Measurements from ENCODE around the gene APMAP. TPM values are rescaled to one million over a fixed set of nuclear protein-coding genes. Genes with fewer than 3 reads are reported as not detected.

The APMAP gene
- polyA plus RNA-seq, 1 donor = 46.8 TPM

GRCh38 chr20:24979036-24979960 is 13.3 kb downstream of the APMAP start:
- H3K4me3 ChIP-seq (ENCODE audit: low read length) = no peak overlapping the region
- no peaks in the 10 kb centered on the region for H3K27me3 ChIP-seq (ENCODE audit: control insufficient read depth, insufficient read depth, low read length)
- no peak overlapping the region for H3K27ac ChIP-seq (ENCODE audit: low read length)
- peaks cover 55% of the 10 kb centered on the region for H3K36me3 ChIP-seq (ENCODE audit: control insufficient read depth, insufficient read depth, low read length)
- no CpG with 5 or more reads among the region's 15 CpGs for WGBS (ENCODE audit: insufficient coverage, low lambda C conversion rate)
- no peak for DNase-seq
- H3K4me1 ChIP-seq (ENCODE audit: control insufficient read depth, insufficient read depth, low read length) = no peaks in the 10 kb centered on the region
- peaks cover 15% of the 10 kb centered on the region for H3K9me3 ChIP-seq (ENCODE audit: control insufficient read depth, low read depth, low read length)

GRCh38 chr20:24978513-24978912 is 14.0 kb downstream of the APMAP start:
- WGBS (ENCODE audit: insufficient coverage, low lambda C conversion rate) = no CpG with 5 or more reads among the region's 8 CpGs
- peaks cover 58% of the 10 kb centered on the region for H3K36me3 ChIP-seq (ENCODE audit: control insufficient read depth, insufficient read depth, low read length)
- no peak for DNase-seq
- H3K4me3 ChIP-seq (ENCODE audit: low read length) = no peak overlapping the region
- peaks cover 15% of the 10 kb centered on the region for H3K9me3 ChIP-seq (ENCODE audit: control insufficient read depth, low read depth, low read length)
- H3K4me1 ChIP-seq (ENCODE audit: control insufficient read depth, insufficient read depth, low read length) = no peaks in the 10 kb centered on the region
- no peaks in the 10 kb centered on the region for H3K27me3 ChIP-seq (ENCODE audit: control insufficient read depth, insufficient read depth, low read length)
- no peak overlapping the region for H3K27ac ChIP-seq (ENCODE audit: low read length)

GRCh38 chr20:24977797-24978196 is 14.8 kb downstream of the APMAP start:
- DNase-seq = no peak
- H3K36me3 ChIP-seq (ENCODE audit: control insufficient read depth, insufficient read depth, low read length) = peaks cover 59% of the 10 kb centered on the region
- no peak overlapping the region for H3K27ac ChIP-seq (ENCODE audit: low read length)
- H3K4me1 ChIP-seq (ENCODE audit: control insufficient read depth, insufficient read depth, low read length) = no peaks in the 10 kb centered on the region
- H3K27me3 ChIP-seq (ENCODE audit: control insufficient read depth, insufficient read depth, low read length) = no peaks in the 10 kb centered on the region
- peaks cover 15% of the 10 kb centered on the region for H3K9me3 ChIP-seq (ENCODE audit: control insufficient read depth, low read depth, low read length)
- no CpG with 5 or more reads among the region's 3 CpGs for WGBS (ENCODE audit: insufficient coverage, low lambda C conversion rate)
- no peak overlapping the region for H3K4me3 ChIP-seq (ENCODE audit: low read length)

- peaks cover 15% of the 10 kb centered on the region for H3K9me3 ChIP-seq (ENCODE audit: control insufficient read depth, low read depth, low read length)
Observed at GRCh38 chr20:24977336-24977735, 15.2 kb downstream of the APMAP start.

GRCh38 chr20:24972341-24972740 is 20.2 kb downstream of the APMAP start:
- DNase-seq = no peak
- H3K27ac ChIP-seq (ENCODE audit: low read length) = no peak overlapping the region
- no CpG with 5 or more reads among the region's 2 CpGs for WGBS (ENCODE audit: insufficient coverage, low lambda C conversion rate)
- H3K36me3 ChIP-seq (ENCODE audit: control insufficient read depth, insufficient read depth, low read length) = peaks cover 60% of the 10 kb centered on the region
- H3K9me3 ChIP-seq (ENCODE audit: control insufficient read depth, low read depth, low read length) = no peaks in the 10 kb centered on the region
- H3K4me1 ChIP-seq (ENCODE audit: control insufficient read depth, insufficient read depth, low read length) = no peaks in the 10 kb centered on the region
- H3K27me3 ChIP-seq (ENCODE audit: control insufficient read depth, insufficient read depth, low read length) = no peaks in the 10 kb centered on the region
- no peak overlapping the region for H3K4me3 ChIP-seq (ENCODE audit: low read length)

More at GRCh38 chr20:24977336-24977735, 15.2 kb downstream of the APMAP start:
- DNase-seq = no peak
- no CpG with 5 or more reads among the region's 1 CpG for WGBS (ENCODE audit: insufficient coverage, low lambda C conversion rate)
- no peak overlapping the region for H3K27ac ChIP-seq (ENCODE audit: low read length)
- H3K36me3 ChIP-seq (ENCODE audit: control insufficient read depth, insufficient read depth, low read length) = peaks cover 60% of the 10 kb centered on the region
- H3K4me1 ChIP-seq (ENCODE audit: control insufficient read depth, insufficient read depth, low read length) = no peaks in the 10 kb centered on the region
- no peaks in the 10 kb centered on the region for H3K27me3 ChIP-seq (ENCODE audit: control insufficient read depth, insufficient read depth, low read length)
- H3K4me3 ChIP-seq (ENCODE audit: low read length) = no peak overlapping the region

- no peak for DNase-seq
- Histone ChIP-seq H3K4me3 (ENCODE audit: low read length) (no peak overlapping the region), H3K27me3 (ENCODE audit: control insufficient read depth, insufficient read depth, low read length) (no peaks in the 10 kb centered on the region), H3K36me3 (ENCODE audit: control insufficient read depth, insufficient read depth, low read length) (peaks cover 58% of the 10 kb centered on the region), H3K4me1 (ENCODE audit: control insufficient read depth, insufficient read depth, low read length) (no peaks in the 10 kb centered on the region), H3K27ac (ENCODE audit: low read length) (no peak overlapping the region), H3K9me3 (ENCODE audit: control insufficient read depth, low read depth, low read length) (no peaks in the 10 kb centered on the region)
- WGBS (ENCODE audit: insufficient coverage, low lambda C conversion rate) = no CpG with 5 or more reads among the region's 6 CpGs
Observed at GRCh38 chr20:24971376-24972101, 21.0 kb downstream of the APMAP start.

GRCh38 chr20:24970754-24971153 is 21.8 kb downstream of the APMAP start:
- no peak for DNase-seq
- Histone ChIP-seq H3K9me3 (ENCODE audit: control insufficient read depth, low read depth, low read length) (no peaks in the 10 kb centered on the region), H3K36me3 (ENCODE audit: control insufficient read depth, insufficient read depth, low read length) (peaks cover 62% of the 10 kb centered on the region), H3K27ac (ENCODE audit: low read length) (no peak overlapping the region), H3K27me3 (ENCODE audit: control insufficient read depth, insufficient read depth, low read length) (no peaks in the 10 kb centered on the region), H3K4me3 (ENCODE audit: low read length) (no peak overlapping the region), H3K4me1 (ENCODE audit: control insufficient read depth, insufficient read depth, low read length) (no peaks in the 10 kb centered on the region)
- WGBS (ENCODE audit: insufficient coverage, low lambda C conversion rate) = 88% methylated on average over 2 of the region's 8 CpGs

- 100% methylated on average over 2 of the region's 5 CpGs for WGBS (ENCODE audit: insufficient coverage, low lambda C conversion rate)
- Histone ChIP-seq H3K4me3 (ENCODE audit: low read length) (no peak overlapping the region), H3K27ac (ENCODE audit: low read length) (no peak overlapping the region), H3K9me3 (ENCODE audit: control insufficient read depth, low read depth, low read length) (no peaks in the 10 kb centered on the region), H3K4me1 (ENCODE audit: control insufficient read depth, insufficient read depth, low read length) (no peaks in the 10 kb centered on the region), H3K36me3 (ENCODE audit: control insufficient read depth, insufficient read depth, low read length) (peaks cover 68% of the 10 kb centered on the region), H3K27me3 (ENCODE audit: control insufficient read depth, insufficient read depth, low read length) (no peaks in the 10 kb centered on the region)
- DNase-seq = no peak
Observed at GRCh38 chr20:24970030-24970553, 22.5 kb downstream of the APMAP start.

- Histone ChIP-seq H3K9me3 (ENCODE audit: control insufficient read depth, low read depth, low read length) (no peaks in the 10 kb centered on the region), H3K36me3 (ENCODE audit: control insufficient read depth, insufficient read depth, low read length) (peaks cover 72% of the 10 kb centered on the region), H3K4me1 (ENCODE audit: control insufficient read depth, insufficient read depth, low read length) (no peaks in the 10 kb centered on the region), H3K27me3 (ENCODE audit: control insufficient read depth, insufficient read depth, low read length) (no peaks in the 10 kb centered on the region), H3K27ac (ENCODE audit: low read length) (no peak overlapping the region), H3K4me3 (ENCODE audit: low read length) (no peak overlapping the region)
- DNase-seq = no peak
- no CpG with 5 or more reads among the region's 19 CpGs for WGBS (ENCODE audit: insufficient coverage, low lambda C conversion rate)
Observed at GRCh38 chr20:24969186-24970029, 23.1 kb downstream of the APMAP start.

Measured in large intestine (tissue), 3 donors.